ENCODE results near the gene ATXN7L1. TPM values are rescaled to one million over a fixed set of nuclear protein-coding genes. Genes with fewer than 3 reads are reported as not detected.

Gene ATXN7L1
- total RNA-seq, 4 donors from 2014 or later = 8.1 to 13.5 (median 9.1) TPM

GRCh38 chr7:105840981-105841749 lies 35.2 kb downstream of the ATXN7L1 start:
- DNase-seq (ENCODE audit: low spot score in 2 of 2) = no peak
- TF ChIP-seq, protein P1, sequence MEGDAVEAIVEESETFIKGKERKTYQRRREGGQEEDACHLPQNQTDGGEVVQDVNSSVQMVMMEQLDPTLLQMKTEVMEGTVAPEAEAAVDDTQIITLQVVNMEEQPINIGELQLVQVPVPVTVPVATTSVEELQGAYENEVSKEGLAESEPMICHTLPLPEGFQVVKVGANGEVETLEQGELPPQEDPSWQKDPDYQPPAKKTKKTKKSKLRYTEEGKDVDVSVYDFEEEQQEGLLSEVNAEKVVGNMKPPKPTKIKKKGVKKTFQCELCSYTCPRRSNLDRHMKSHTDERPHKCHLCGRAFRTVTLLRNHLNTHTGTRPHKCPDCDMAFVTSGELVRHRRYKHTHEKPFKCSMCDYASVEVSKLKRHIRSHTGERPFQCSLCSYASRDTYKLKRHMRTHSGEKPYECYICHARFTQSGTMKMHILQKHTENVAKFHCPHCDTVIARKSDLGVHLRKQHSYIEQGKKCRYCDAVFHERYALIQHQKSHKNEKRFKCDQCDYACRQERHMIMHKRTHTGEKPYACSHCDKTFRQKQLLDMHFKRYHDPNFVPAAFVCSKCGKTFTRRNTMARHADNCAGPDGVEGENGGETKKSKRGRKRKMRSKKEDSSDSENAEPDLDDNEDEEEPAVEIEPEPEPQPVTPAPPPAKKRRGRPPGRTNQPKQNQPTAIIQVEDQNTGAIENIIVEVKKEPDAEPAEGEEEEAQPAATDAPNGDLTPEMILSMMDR (IDR thresholded peaks at IDR 0.05) = no peak
- TF ChIP-seq POLR2A (IDR thresholded peaks at IDR 0.05) = no peak
- H3K4me3 ChIP-seq (ENCODE audit: low read depth, poor library complexity, severe bottlenecking) = no peak overlapping the region
- WGBS, 2 donors = 75 to 76% methylated on average over 8 of the region's 8 CpGs
- intact Hi-C loops (cut with DNase I; ENCODE audit: low total_unique reads) = no loop called here

- H3K4me3 ChIP-seq (ENCODE audit: low read depth, poor library complexity, severe bottlenecking) = no peak overlapping the region
- no peak for DNase-seq (ENCODE audit: low spot score in 2 of 2)
- intact Hi-C loops (cut with DNase I; ENCODE audit: low total_unique reads) = no loop called here
- no peak for TF ChIP-seq POLR2A (IDR thresholded peaks at IDR 0.05)
- TF ChIP-seq, protein P1 (IDR thresholded peaks at IDR 0.05) = no peak
- WGBS, 2 donors = 43 to 44% methylated on average over 2 of the region's 2 CpGs
Observed at GRCh38 chr7:105839266-105839665, 37.1 kb downstream of the ATXN7L1 start.

GRCh38 chr7:105838627-105839231 lies 37.7 kb downstream of the ATXN7L1 start:
- H3K4me3 ChIP-seq (ENCODE audit: low read depth, poor library complexity, severe bottlenecking) = no peak overlapping the region
- DNase-seq (ENCODE audit: low spot score in 2 of 2) = no peak
- TF ChIP-seq POLR2A (IDR thresholded peaks at IDR 0.05) = no peak
- TF ChIP-seq, protein P1 (IDR thresholded peaks at IDR 0.05) = no peak
- intact Hi-C loops (cut with DNase I; ENCODE audit: low total_unique reads) = no loop called here
- WGBS, 2 donors = 30 to 33% methylated on average over 10 of the region's 10 CpGs

- 73 to 78% methylated on average over 22 of the region's 22 CpGs for WGBS, 2 donors
- DNase-seq (ENCODE audit: low spot score in 2 of 2) = no peak
Observed at GRCh38 chr7:105837765-105838626, 38.4 kb downstream of the ATXN7L1 start.

DNA sequence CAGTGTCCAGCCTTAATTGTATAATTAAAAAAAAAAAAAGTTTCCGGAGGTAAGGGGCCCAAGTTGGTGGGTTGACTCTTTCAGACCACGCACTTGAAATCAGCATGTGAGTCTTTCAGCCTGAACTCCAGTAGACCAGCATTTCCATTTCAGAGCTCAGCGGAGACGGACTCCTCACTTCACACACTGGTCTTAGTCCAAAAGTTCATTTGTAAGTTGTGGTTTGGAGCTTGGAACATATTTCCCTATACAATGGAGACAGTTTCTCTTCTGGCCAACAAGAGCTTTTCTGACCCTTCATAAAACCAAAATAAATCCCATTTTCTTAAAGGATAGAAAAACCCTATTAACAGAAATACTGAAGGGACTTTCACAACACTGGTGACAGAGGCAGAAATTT lies 41.0 kb downstream of the ATXN7L1 start:
- no peak overlapping the region for H3K4me3 ChIP-seq (ENCODE audit: low read depth, poor library complexity, severe bottlenecking)
- TF ChIP-seq POLR2A (IDR thresholded peaks at IDR 0.05) = no peak
- TF ChIP-seq, protein P1 (IDR thresholded peaks at IDR 0.05) = no peak
- 88 to 97% methylated on average over 4 of the region's 4 CpGs for WGBS, 2 donors
- intact Hi-C loops (cut with DNase I; ENCODE audit: low total_unique reads) = no loop called here
- DNase-seq (ENCODE audit: low spot score in 2 of 2) = no peak

More at GRCh38 chr7:105837765-105838626, 38.4 kb downstream of the ATXN7L1 start:
- no peak for TF ChIP-seq POLR2A (IDR thresholded peaks at IDR 0.05)
- TF ChIP-seq, protein P1 (IDR thresholded peaks at IDR 0.05) = no peak
- no peak overlapping the region for H3K4me3 ChIP-seq (ENCODE audit: low read depth, poor library complexity, severe bottlenecking)
- intact Hi-C loops (cut with DNase I; ENCODE audit: low total_unique reads) = no loop called here
